ENCODE measurements around the gene TCIRG1.

The TCIRG1 gene

GRCh38 chr11:68096962-68097361 lies 58.1 kb downstream of the TCIRG1 start:
- DNase-seq: no peak

GRCh38 chr11:68099057-68099456 lies 60.2 kb downstream of the TCIRG1 start:
- DNase-seq: no peak

GRCh38 chr11:68099474-68100405 lies 60.9 kb downstream of the TCIRG1 start:
- DNase-seq: peak; percentile 24 to 30
